Measurements from ENCODE around the gene COL1A1.

COL1A1 gene

DNA sequence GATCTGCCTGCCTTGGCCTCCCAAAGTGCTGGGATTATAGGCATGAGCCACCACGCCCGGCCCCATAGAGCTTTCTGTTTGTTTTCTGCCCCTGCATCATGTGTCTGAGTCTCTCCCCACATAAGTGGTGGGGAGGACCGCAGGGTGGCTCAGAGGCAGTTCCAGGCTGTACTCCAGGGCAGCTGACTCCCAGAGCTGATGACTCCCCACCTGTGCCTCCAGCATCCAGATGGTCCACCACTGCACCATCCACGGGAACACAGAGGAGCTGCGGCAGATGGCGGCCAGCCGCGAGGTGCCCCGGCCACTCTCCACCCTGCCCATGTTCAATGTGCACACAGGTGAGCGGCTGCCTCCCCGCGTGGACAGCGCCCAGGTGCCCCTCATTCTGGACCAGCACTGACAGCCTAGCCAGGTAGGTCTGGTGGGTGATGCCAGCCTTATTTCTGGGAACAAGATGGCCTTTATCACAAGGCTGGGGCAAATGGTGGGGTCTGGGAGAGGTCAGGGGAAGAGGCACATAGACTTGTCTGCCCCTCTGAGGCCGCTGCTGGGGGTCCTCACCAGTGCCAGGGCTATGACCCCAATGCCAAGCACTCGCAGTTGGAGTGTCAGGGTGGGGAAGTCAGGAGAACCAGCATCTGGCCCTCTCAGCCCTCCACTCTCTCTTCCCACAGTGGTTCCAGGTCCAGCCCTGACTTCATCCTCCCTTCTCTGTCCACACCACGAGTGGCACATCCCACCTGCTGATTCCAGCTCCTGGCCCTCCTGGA lies 26.2 kb downstream of the COL1A1 start:
- ChIA-PET POLR2A (interaction anchor here (0.6 to 44.9 kb wide), 10 partner anchors 12 to 117 kb away, joined by 3 to 2316 read pairs (median 5); partner anchors contain the start of genes COL1A1 and TMEM92), CTCF (interaction anchor here (1.2 to 15.2 kb wide), 10 partner anchors 10 to 120 kb away, joined by 3 to 455 read pairs (median 10); partner anchors contain the start of genes PPP1R9B, SGCA and TMEM92)
- DNase-seq (ENCODE audit: low read depth, low spot score), result no peak
- no peak for TF ChIP-seq CTCF (IDR thresholded peaks at IDR 0.05; ENCODE audit: insufficient read depth, low read length, missing control alignments)
- H3K4me3 ChIP-seq (ENCODE audit: low read depth, low read length), result no peak overlapping the region

GRCh38 chr17:50174444-50174843 lies 27.0 kb downstream of the COL1A1 start:
- ChIA-PET POLR2A (interaction anchor here (0.8 to 44.9 kb wide), 9 partner anchors 14 to 117 kb away, joined by 3 to 2316 read pairs (median 9); partner anchors contain the start of genes COL1A1 and TMEM92), CTCF (interaction anchor here (1.0 to 15.2 kb wide), 10 partner anchors 9 to 121 kb away, joined by 3 to 455 read pairs (median 8); partner anchors contain the start of genes PPP1R9B, SGCA and TMEM92)
- DNase-seq (ENCODE audit: low read depth, low spot score), result no peak
- no peak overlapping the region for H3K4me3 ChIP-seq (ENCODE audit: low read depth, low read length)
- no peak for TF ChIP-seq CTCF (IDR thresholded peaks at IDR 0.05; ENCODE audit: insufficient read depth, low read length, missing control alignments)

DNA sequence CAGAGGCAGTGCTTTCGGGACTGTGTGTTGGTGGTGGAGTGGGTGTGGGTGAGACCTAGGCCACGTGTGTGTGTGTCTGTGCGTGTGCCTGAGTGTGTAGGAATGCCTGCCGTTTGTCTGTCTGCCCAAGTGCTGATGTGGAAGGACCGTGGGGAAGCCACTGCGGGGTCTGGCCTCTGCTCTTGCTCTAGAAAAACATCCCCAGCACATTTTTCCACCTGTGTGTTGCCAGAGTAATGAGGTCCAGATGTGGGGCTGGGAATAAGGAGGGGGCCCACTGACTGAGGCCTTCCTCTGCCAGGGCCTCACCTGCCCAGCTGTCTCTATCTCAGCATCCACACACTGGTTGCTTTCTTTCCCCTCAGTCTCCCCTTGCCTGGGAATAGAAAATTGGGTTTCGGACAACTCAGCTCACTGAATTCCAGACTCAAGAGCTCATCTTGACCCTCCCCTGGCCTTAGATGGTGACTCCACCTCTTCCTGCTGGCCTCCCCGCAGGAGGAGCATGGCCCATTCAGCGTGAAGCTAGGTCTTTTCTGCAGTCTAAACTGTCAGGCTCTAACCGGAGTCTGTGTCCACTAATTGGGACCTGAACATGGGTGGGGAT lies 28.0 kb downstream of the COL1A1 start:
- TF ChIP-seq CTCF (IDR thresholded peaks at IDR 0.05; ENCODE audit: insufficient read depth, low read length, missing control alignments), result no peak
- ChIA-PET POLR2A (interaction anchor here (0.8 to 44.9 kb wide), 12 partner anchors 9 to 116 kb away, joined by 4 to 2316 read pairs (median 8); partner anchors contain the start of genes COL1A1 and TMEM92), CTCF (interaction anchor here (1.0 to 15.2 kb wide), 10 partner anchors 10 to 122 kb away, joined by 3 to 455 read pairs (median 8); partner anchors contain the start of genes COL1A1, PPP1R9B and TMEM92)
- no peak overlapping the region for H3K4me3 ChIP-seq (ENCODE audit: low read depth, low read length)
- DNase-seq (ENCODE audit: low read depth, low spot score), result no peak

GRCh38 chr17:50172936-50173334 lies 28.5 kb downstream of the COL1A1 start:
- ChIA-PET POLR2A (interaction anchor here (0.6 to 44.9 kb wide), 13 partner anchors 9 to 126 kb away, joined by 3 to 2316 read pairs (median 8); partner anchors contain the start of genes COL1A1 and TMEM92), CTCF (interaction anchor here (1.0 to 15.2 kb wide), 9 partner anchors 12 to 122 kb away, joined by 4 to 455 read pairs (median 14); partner anchors contain the start of genes COL1A1, PPP1R9B and TMEM92)

GRCh38 chr17:50172130-50172529 lies 29.3 kb downstream of the COL1A1 start:
- no peak overlapping the region for H3K4me3 ChIP-seq (ENCODE audit: low read depth, low read length)
- DNase-seq (ENCODE audit: low read depth, low spot score), result no peak
- ChIA-PET POLR2A (interaction anchor here (0.6 to 44.9 kb wide), 6 partner anchors 11 to 126 kb away, joined by 3 to 2316 read pairs (median 8); partner anchors contain the start of genes COL1A1 and TMEM92), CTCF (interaction anchor here (1.0 to 15.2 kb wide), 5 partner anchors 11 to 123 kb away, joined by 4 to 455 read pairs (median 44); partner anchors contain the start of gene TMEM92)
- TF ChIP-seq CTCF (IDR thresholded peaks at IDR 0.05; ENCODE audit: insufficient read depth, low read length, missing control alignments), result no peak

More at GRCh38 chr17:50172936-50173334, 28.5 kb downstream of the COL1A1 start:
- no peak overlapping the region for H3K4me3 ChIP-seq (ENCODE audit: low read depth, low read length)
- no peak for DNase-seq (ENCODE audit: low read depth, low spot score)
- TF ChIP-seq CTCF (IDR thresholded peaks at IDR 0.05; ENCODE audit: insufficient read depth, low read length, missing control alignments), result no peak
